NCI-H345 (cell line): ENCODE data around the gene APC2.
"Not testable (repeated sequence)": the region's sequence is repeated elsewhere in the genome, so short reads cannot be mapped to it uniquely, and the experiment has no call there.

Experiments
- DNase-seq: peaks from one replicate; lab custom pipeline; 2025; lab: John Stamatoyannopoulos, UW

The APC2 gene

GRCh38 chr19:1466461-1467214 is 16.7 kb downstream of the APC2 start:
- DNase-seq = no peak

- DNase-seq = no peak
Measured at GRCh38 chr19:1467215-1467489, 17.2 kb downstream of the APC2 start.

- DNase-seq = no peak
Measured at GRCh38 chr19:1467490-1468273, 17.8 kb downstream of the APC2 start.

- DNase-seq = no peak
Measured at GRCh38 chr19:1468274-1468820, 18.4 kb downstream of the APC2 start.

- no peak for DNase-seq
Measured at GRCh38 chr19:1468821-1469254, 18.9 kb downstream of the APC2 start.

GRCh38 chr19:1469255-1470054 is 19.5 kb downstream of the APC2 start:
- DNase-seq = no peak

- no peak for DNase-seq
Measured at GRCh38 chr19:1470055-1470304, 20.1 kb downstream of the APC2 start.

GRCh38 chr19:1470305-1471009 is 20.5 kb downstream of the APC2 start:
- no peak for DNase-seq

GRCh38 chr19:1471010-1471514 is 21.1 kb downstream of the APC2 start:
- DNase-seq = no peak

- DNase-seq = no peak
Measured at GRCh38 chr19:1471515-1472160, 21.7 kb downstream of the APC2 start.

- no peak for DNase-seq
Measured at GRCh38 chr19:1472231-1473084, 22.5 kb downstream of the APC2 start.

- DNase-seq = no peak
Measured at GRCh38 chr19:1473085-1473851, 23.3 kb downstream of the APC2 start.

GRCh38 chr19:1474011-1474764 is 24.3 kb downstream of the APC2 start:
- no peak for DNase-seq

- DNase-seq = no peak
Measured at GRCh38 chr19:1474765-1475351, 24.9 kb downstream of the APC2 start.

GRCh38 chr19:1475751-1476437 is 26.0 kb downstream of the APC2 start:
- DNase-seq = no peak

GRCh38 chr19:1477056-1477455 is 27.1 kb downstream of the APC2 start:
- DNase-seq = not testable (repeated sequence)

GRCh38 chr19:1478934-1479707 is 29.2 kb downstream of the APC2 start, which contains the start of gene C19orf25:
C19orf25 (minus strand) TSS chr19:1479215; CDS start chr19:1478903, 312 bp downstream.
- peak; percentile 96 for DNase-seq
